Fibroblast of skin of right biceps (primary cell): Measurements from ENCODE around the gene PCDHA10.
"Not testable (repeated sequence)": the region's sequence is repeated elsewhere in the genome, so short reads cannot be mapped to it uniquely, and the experiment has no call there.

Experiments used
- DNase-seq: peaks from one replicate; pipeline ENCODE4 v3.0.0-alpha.2; 2013

Gene PCDHA10

GRCh38 chr5:140842798-140843733 is 12.6 kb upstream of the PCDHA10 start:
- DNase-seq: no peak

- DNase-seq: not testable (repeated sequence)
These were observed 7.3 kb upstream of the PCDHA10 start, which contains the start of gene PCDHA9 for GRCh38 chr5:140848139-140849102. TSS of gene PCDHA9 (plus strand) at chr5:140848382. CDS start at chr5:140848496, 114 bp downstream.

- DNase-seq: not testable (repeated sequence)
These were observed 5.7 kb upstream of the PCDHA10 start for GRCh38 chr5:140849831-140850634.

GRCh38 chr5:140857177-140857986 is 1.7 kb downstream of the PCDHA10 start:
- no peak for DNase-seq

GRCh38 chr5:140857987-140858240 is 2.2 kb downstream of the PCDHA10 start:
- no peak for DNase-seq

- no peak for DNase-seq
These were observed 7.0 kb downstream of the PCDHA10 start for GRCh38 chr5:140862441-140863295.

GRCh38 chr5:140868721-140869554 is 13.2 kb downstream of the PCDHA10 start, which contains the start of gene PCDHA11:
TSS of gene PCDHA11 (plus strand) at chr5:140868957. CDS start at chr5:140869104, 147 bp downstream.
- DNase-seq: no peak

- no peak for DNase-seq
These were observed 13.8 kb downstream of the PCDHA10 start for GRCh38 chr5:140869555-140869886.

GRCh38 chr5:140870221-140871201 is 14.8 kb downstream of the PCDHA10 start:
- no peak for DNase-seq

GRCh38 chr5:140875085-140876065 is 19.7 kb downstream of the PCDHA10 start, which contains the start of gene PCDHA12:
TSS of gene PCDHA12 (plus strand) at chr5:140875308. CDS start at chr5:140875473, 165 bp downstream.
- DNase-seq: no peak

- not testable (repeated sequence) for DNase-seq
These were observed 21.0 kb downstream of the PCDHA10 start for GRCh38 chr5:140876541-140877261.

- no peak for DNase-seq
These were observed 21.5 kb downstream of the PCDHA10 start for GRCh38 chr5:140877262-140877581.

- DNase-seq: peak; percentile 4
These were observed 26.3 kb downstream of the PCDHA10 start, which contains the start of gene PCDHA13 for GRCh38 chr5:140881889-140882590. TSS of gene PCDHA13 (plus strand) at chr5:140882124. CDS start at chr5:140882269, 145 bp downstream.

- DNase-seq: no peak
These were observed 26.8 kb downstream of the PCDHA10 start for GRCh38 chr5:140882591-140882899.

GRCh38 chr5:140883373-140883772 is 27.7 kb downstream of the PCDHA10 start:
- DNase-seq: no peak
